Esophagus squamous epithelium (tissue), 4 donors: ENCODE data around the gene SEC22C.

Source experiments
- POLR2A ChIP-seq, 4 donors: fragments of 450-650 bp; IDR thresholded peaks; one replicate each; pipeline ENCODE4 v1.6.1; 2017; ENCODE audit warnings: antibody characterized with exemption in 4 of 4, mild to moderate bottlenecking in 4 of 4, moderate library complexity in 3 of 4
- TF ChIP-seq, protein P1 (sequence below), 6 experiments: fragments of 450-650 bp in 4 of 6; fragments of 200-600 bp in 2 of 6; sonication (generic) in 2 of 6; IDR thresholded peaks; one replicate each; pipeline ENCODE4 v1.5.1; 2016 to 2019; ENCODE audit warnings: antibody characterized with exemption in 6 of 6, mild to moderate bottlenecking in 4 of 6, moderate library complexity in 4 of 6

DNA sequence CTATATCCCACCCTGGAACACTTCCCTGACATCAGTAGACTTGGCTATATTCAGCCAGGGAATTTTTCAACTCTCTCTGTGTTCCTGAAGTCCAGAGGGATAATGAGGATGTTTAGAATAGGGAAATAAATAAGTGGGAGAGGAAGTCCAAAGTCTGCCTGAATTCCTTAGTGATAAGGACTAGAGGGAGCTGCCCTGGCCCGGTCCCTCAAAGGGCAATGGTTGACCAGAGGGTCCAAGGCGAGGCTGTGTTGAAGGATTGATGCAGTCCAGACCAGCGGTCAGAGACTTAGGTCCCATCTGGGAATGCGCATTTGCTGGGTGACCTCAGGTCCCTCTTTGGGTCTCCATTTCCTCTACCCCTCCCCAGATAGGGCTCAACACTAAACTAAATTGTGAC is 71.4 kb downstream of the SEC22C start:
- TF ChIP-seq, protein P1, sequence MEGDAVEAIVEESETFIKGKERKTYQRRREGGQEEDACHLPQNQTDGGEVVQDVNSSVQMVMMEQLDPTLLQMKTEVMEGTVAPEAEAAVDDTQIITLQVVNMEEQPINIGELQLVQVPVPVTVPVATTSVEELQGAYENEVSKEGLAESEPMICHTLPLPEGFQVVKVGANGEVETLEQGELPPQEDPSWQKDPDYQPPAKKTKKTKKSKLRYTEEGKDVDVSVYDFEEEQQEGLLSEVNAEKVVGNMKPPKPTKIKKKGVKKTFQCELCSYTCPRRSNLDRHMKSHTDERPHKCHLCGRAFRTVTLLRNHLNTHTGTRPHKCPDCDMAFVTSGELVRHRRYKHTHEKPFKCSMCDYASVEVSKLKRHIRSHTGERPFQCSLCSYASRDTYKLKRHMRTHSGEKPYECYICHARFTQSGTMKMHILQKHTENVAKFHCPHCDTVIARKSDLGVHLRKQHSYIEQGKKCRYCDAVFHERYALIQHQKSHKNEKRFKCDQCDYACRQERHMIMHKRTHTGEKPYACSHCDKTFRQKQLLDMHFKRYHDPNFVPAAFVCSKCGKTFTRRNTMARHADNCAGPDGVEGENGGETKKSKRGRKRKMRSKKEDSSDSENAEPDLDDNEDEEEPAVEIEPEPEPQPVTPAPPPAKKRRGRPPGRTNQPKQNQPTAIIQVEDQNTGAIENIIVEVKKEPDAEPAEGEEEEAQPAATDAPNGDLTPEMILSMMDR (IDR thresholded peaks at IDR 0.05), result no peak
- no peak for TF ChIP-seq POLR2A (IDR thresholded peaks at IDR 0.05)
